ENCODE results near the gene NCF2. TPM values are rescaled to one million over a fixed set of nuclear protein-coding genes. Genes with fewer than 3 reads are reported as not detected.

NCF2 gene
- total RNA-seq, 1 donor from 2014 or later, result 9.6 TPM

DNA sequence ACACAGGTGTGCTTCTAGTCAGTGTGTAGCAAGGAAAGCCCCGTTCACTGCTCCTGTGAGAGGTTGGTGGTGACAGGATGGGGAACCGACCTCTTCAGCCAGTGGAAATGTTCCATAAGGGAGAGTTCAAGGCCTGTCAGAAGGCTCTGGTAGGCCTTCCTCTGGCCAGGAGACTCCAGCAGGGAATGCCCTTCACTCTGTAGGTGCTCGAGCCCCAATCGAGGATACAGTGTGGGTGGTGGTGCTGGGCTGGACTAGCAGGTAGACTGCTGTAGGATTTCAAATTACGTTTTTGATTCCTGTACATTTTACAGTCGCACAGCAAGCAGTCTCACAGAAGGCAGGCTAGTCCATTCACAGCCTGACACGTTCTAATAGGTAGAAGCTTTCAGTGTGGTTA lies 37.8 kb downstream of the NCF2 start:
- no peak for DNase-seq (ENCODE audit: low spot score)

DNA sequence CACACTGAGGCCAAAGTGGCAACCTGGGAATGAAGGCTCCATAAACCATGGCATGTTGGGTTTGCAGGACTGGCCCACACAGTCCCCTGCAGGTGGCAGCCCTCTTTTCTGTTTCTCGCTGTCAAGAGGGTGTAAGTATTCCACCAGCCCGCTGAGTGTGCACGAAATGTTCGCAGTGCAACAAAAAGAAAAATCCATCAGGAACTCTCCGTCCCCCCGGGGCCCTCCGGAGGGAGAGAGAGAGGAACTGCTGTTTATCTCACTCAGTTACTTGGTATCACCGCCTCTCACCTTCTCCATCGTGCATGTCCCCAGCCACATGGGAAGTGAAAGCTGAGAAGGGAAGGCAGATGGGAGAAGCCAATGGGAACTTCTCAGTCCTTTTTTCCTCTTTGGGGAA lies 38.3 kb downstream of the NCF2 start:
- DNase-seq (ENCODE audit: low spot score), result no peak

DNA sequence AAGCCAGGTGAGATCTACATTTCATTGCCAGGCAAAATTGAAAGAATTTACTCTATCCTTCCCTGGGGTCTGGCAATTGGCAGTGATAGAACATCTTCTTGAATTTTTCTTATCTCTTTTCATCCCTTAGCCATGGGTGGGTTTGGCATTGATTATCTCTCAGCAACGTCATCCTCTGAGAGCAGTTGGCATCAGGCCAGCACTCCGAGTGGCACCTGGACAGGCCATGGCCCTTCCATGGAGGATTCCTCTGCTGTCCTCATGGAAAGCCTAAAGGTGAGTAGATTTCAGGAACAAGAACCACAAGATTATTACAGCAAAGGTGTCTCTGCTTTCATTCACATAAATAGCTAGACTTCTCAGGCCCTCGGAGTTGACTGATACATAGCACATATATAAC lies 39.3 kb downstream of the NCF2 start:
- DNase-seq (ENCODE audit: low spot score), result no peak

DNA sequence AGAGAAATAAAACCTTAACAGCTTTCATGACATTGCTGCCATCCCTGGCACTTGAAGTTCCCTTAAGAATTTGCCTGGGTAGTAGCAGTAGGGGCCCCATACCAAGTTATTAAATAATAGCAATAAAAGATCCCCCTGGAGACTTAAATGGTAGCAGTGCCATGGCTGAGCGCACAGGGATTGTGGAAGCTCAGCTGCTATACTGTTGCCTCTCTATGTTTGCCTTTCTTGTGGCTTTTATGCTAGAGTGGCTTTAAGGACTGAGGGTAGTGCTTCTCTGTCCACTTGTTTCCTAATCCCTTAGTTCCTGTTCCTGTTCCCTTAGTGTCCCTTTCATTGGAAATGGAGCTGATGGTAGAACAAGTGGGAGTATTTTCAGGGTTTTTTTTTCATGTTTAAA lies 42.1 kb downstream of the NCF2 start:
- DNase-seq (ENCODE audit: low spot score), result no peak

DNA sequence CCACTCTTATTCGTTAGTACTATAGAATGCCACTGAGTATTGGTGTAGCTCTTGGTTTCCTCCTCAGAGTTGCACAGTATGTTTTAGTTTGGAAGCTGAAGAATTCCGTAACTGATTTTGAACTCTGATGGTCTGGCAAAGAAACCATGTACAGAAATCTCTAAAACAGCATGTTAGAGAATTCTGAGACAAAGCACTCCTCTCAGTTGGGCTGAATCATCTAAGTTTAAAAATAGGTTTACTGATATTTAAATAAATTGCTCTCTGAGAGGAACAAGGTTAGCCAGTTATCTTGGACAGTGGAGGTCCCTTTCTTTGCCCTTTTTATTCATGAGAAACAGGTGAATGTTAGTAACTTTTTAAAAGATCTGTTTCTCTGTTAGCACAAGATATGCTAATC lies 43.8 kb downstream of the NCF2 start:
- DNase-seq (ENCODE audit: low spot score), result no peak

DNA sequence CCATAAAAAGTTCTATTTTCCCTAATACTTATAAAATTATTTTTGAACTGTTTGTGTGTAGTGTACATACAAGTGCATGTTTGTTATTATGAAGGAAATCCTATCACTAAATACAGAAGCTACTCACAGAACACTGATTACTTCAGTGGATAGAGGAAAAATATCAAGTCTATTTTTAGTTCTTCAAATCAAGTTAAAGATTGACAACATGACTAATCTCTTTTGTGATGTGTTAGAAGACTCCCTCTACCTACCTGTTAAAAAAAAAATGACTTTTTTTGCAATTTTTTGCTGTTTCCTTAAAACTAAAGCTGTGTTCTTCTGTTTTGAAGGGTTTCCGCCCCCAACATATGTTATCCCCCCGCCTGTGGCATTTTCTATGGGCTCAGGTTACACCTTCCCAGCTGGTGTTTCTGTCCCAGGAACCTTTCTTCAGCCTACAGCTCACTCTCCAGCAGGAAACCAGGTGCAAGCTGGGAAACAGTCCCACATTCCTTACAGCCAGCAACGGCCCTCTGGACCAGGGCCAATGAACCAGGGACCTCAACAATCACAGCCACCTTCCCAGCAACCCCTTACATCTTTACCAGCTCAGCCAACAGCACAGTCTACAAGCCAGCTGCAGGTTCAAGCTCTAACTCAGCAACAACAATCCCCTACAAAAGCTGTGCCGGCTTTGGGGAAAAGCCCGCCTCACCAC lies 45.5 kb downstream of the NCF2 start:
- DNase-seq (ENCODE audit: low spot score), result peak; percentile 67

DNA sequence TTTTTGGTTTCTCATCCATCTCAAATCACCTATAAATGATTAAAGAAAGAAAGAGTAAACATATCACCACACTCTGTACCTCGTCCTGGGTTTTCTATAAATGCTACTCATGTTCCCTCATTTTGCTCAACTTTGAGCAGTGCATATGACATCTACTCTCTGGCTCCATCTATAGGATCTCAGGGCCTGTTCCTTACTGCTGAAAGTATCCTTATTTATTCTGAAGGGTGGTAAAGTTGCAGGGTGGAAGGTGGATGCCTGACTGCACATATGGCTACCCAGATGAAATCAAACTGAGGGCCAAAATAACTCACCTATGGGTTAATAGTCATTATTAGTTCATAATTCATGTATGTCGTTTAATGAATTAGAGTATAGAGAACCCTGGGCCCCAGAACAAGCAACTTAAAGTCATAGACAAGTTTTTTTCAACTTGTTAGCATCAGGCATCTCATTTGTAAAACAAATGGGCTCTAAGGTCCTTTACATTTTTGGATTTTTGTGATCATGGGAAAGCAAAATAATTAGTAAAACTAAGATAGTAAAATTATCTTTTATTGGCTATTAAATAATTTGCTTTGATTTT lies 46.5 kb downstream of the NCF2 start:
- no peak for DNase-seq (ENCODE audit: low spot score)

DNA sequence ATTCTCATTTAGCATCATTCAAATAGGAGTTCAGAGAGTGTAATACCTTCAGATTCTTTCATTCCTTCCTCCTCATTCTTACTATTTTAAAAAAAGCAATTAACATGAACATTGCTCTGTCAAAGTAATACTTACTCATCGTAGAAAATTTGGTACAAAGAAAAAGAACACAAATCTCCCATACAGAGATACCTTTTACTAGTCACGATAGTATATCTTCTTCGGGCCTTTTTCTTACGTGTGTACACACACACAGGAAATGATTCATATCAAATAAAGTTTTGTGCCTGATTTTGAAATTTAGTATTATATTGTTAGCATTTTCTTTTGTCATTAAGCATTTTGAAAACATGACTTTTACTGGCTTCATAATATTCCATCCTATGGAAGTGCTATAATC lies 52.9 kb downstream of the NCF2 start:
- no peak for DNase-seq (ENCODE audit: low spot score)

DNA sequence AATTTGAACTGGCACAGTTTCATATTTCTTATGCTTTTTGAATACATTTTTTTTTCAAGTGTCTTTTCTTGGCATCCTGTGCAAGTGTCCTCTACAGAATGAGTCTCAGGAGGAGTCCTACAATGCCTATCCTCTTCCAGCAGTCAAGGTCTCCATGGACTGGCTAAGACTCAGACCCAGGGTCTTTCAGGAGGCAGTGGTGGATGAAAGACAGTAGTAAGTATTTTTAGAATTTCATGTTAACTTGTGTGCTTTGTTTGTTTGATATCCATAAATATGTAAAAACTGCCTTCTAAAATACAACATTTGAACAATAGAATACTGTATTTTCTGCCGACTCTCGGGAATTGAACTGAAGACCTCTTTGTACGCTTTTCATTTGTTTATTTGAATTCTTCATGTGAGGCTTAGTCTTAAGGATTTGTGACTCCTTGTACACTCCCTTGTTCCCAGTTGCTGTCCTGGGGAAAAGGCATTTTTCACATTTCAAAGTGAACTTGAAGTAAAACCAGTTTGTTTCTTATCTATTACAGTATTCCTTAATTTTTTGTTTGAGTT lies 56.6 kb downstream of the NCF2 start:
- DNase-seq (ENCODE audit: low spot score), result no peak

DNA sequence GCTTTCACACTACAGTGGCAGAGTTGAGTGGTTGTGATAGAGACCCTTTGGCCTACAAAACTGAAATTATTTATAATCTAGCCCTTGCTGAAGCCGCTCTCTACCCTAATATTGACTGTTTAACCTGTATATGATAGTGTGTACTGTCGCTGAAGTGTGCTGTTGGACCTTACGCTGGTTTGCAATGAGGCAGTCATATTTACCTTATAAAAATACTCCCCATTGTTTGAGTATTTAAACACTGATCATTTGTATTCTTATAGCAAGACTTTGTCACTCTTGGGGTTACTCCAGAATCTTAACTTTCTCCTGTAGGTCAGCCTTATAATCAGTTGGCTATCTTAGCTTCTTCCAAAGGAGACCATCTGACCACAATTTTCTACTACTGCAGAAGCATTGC lies 61.7 kb downstream of the NCF2 start:
- DNase-seq (ENCODE audit: low spot score), result no peak

DNA sequence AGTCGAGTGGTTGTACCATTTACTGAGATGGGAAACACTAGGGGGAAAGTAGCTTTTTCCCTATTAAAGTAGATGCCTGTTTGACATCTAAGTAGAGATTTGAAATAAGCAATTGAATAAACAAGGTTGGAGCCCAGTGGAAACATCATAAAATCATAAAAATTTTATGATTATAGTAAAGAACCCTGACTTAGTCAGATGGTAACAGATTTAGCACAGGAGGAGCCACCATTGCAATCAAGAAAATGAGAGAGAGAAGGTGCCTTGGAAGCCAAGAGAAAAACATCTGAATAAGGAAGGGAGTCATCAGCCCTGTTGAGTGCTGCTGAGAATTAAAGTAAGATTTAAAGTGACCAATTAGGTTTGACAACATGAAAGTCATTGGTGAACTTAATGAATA lies 68.2 kb downstream of the NCF2 start:
- no peak for DNase-seq (ENCODE audit: low spot score)

DNA sequence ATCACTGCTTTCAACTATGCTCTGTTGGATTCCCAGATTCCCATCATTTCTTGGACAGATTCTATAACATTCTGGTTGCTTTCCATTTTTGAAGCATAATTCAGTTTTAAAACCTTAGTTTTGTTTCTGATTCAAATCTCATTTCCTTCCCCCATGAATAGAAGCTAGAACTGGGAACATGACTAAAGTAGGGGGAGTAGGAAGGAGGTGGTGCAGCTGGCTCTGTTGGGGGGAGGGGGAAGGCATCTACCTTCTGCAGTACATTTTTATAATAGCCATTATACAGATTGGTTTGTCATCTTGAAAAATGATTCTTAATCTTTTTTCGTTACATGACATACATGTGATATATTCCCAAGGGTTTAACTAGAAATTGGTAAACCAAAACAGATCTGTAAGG lies 69.9 kb downstream of the NCF2 start:
- no peak for DNase-seq (ENCODE audit: low spot score)

DNA sequence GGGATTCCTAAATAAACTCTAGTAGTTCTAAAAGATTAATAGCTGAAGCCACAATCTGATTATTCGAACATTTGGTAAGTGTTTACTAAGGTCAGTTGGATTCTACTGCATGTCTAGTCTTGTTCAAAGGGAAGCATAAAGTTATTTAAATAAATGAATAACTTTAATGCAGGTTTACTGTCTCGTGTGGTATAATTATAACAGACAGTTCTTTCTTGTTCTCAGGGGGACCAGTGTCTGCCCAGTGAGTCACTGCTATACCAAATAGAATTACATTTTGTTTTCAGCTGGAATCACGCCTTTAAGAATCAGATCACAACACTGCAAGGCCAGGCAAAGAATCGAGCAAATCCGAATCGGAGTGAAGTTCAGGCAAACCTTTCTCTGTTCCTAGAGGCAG lies 72.9 kb downstream of the NCF2 start:
- no peak for DNase-seq (ENCODE audit: low spot score)

DNA sequence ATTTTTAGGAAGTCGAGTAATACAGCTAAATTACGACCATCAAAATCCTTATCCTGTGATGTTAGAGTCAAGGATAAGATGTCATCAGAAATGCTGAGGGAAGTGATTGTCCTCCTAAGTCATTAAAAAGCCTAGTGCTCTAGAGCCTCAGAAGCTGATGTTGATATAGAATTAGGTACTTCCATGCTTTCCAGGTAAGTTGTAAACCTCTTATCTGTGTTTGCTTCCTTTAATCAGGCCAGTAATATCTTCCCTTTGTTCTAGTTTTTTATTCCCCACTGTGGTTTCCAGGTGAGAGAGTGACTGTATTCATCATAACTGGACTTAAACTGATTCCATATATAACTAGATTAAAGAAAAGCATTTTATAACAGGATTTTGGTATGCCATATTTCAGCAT lies 73.5 kb downstream of the NCF2 start:
- DNase-seq (ENCODE audit: low spot score), result no peak

DNA sequence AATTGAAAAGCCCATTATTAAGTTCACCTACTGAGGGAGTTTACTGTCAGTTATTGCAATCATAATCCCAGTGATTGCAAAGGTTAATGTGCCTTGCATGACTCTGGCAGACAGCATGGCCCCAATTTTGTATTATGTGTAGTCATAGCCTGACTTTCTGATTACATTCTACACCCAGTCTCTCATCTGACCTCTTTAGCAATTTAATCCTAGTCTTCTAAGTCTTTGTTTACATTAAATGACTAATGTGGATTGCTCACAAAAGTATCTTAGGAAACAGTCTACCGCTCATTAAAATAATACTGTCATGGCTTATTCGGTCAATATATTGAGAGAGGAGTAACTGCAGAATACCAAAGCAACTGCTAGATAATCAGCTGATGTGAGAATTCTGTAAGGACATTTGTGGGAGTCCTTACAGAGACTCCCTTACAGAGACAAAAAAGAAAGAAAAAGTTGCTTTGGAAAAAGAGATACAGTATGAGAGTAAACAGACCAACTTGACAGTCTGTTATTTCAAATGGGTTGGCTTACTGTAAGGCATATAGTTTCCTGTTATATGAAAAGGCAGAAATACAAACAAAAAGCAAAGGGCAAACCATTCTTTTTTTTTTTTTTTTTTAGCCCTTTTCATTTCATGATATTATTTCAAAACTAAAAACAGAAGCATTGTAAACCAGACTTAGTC lies 75.1 kb downstream of the NCF2 start:
- no peak for DNase-seq (ENCODE audit: low spot score)

DNA sequence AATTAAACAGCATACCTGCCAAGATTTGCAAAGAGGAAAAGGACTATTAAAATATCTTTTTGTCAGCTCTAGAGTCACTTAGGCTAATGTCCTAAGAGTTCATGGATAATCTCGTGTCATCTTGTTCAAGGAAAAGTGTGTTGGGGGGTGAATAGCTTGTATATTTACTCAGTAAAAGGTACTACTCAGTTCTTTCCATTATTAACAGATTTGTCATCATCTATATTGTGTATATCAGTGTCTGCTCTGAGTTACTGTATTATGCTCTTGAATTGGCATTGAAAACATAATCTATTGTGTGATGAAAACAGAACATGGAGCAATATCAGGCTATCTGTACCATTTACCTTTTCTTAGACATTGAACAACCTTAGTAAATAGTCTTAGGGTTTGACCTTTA lies 76.0 kb downstream of the NCF2 start:
- DNase-seq (ENCODE audit: low spot score), result no peak

DNA sequence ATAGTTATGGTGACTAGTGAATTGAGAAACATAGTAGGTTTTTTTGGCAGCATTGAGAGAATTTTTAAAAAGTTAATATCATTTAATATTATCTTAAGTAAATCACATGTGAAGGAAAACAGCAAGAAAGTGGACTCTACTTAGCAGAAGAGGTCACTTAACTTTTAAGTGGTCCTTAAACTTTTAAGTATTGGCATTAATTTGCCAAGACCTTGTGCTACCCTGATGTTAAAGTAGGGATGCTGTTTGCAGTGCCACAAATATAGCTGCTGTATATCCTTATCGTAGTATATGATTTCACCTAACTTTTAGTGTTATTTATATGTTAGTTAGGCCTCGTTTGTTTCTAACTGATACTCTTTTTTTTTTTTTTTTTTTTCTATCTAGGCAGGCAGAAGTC lies 77.8 kb downstream of the NCF2 start:
- no peak for DNase-seq (ENCODE audit: low spot score)

DNA sequence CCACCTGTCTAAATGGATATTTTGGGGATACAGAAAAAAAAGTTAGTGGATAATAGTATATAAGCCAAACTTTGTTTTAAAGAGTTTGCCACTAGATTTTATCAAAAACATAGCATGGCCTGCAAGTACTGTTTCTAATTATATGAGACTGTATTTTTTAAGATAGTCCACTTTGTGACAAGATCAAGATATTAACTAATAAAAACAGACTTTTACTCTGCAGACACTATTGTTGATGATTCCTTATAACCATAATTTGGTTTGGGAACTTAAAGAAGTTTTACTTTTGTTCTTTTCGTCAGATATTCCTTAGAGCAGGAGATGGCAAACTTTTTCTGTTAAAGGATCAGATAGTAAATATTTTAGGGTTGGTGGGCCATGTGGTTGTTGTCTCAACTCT lies 81.6 kb downstream of the NCF2 start:
- DNase-seq (ENCODE audit: low spot score), result no peak

DNA sequence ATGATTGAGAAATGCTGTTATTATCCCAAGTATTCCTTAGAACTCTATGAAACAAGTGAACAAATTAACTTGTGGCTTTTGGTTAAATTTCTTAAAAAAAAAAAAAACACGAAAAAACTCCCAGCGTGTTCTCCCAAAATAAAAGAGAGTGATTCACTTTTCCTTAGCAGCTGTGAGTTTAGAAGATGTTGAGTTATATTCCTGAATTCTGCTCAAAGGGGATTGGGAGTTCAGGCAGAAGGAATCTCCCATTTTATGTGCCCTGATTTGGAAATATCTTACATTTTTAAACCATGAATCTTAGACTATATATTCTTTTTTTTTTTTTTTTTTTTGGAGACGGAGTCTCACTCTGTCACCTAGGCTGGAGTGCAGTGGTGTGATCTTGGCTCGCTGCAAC lies 83.7 kb downstream of the NCF2 start:
- DNase-seq (ENCODE audit: low spot score), result no peak
